Panc1 (cell line): Measurements from ENCODE around the gene FCF1.

Experiments used
- CTCF ChIP-seq: fragments of 450-650 bp; IDR thresholded peaks from 2 replicates; pipeline ENCODE4 v1.5.1; 2017; ENCODE audit warnings: mild to moderate bottlenecking
- REST ChIP-seq, 2 experiments: IDR thresholded peaks; 2 replicates each; pipeline ENCODE4 v1.6.1; 2011 to 2012; ENCODE audit warnings: low read depth in 2 of 2, control low read depth in 1 of 2, low read length in 1 of 2, mild to moderate bottlenecking in 1 of 2, moderate library complexity in 1 of 2; ENCODE audit not compliant: insufficient read depth in 1 of 2

GRCh38 chr14:74685921-74686678, 26.8 kb upstream of the FCF1 start:
- TF ChIP-seq CTCF (no peak), REST (IDR thresholded peaks at IDR 0.05; ENCODE audit: insufficient read depth in 1 of 2, low read depth in 2 of 2, low read length in 1 of 2) (no peak)
